ENCODE measurements around the gene C22orf15. TPM values are rescaled to one million over a fixed set of nuclear protein-coding genes. Genes with fewer than 3 reads are reported as not detected.

Gene C22orf15
- total and polyA plus RNA-seq, 2 donors: 1.3 to 3.3 TPM

Other genes with a start within 250 kb of the C22orf15 start
- gene IGLL1, start 182.7 kb upstream of the C22orf15 start, total RNA-seq: 78.6 TPM
- gene IGLL1, start 182.7 kb upstream of the C22orf15 start, polyA plus RNA-seq: 3.5 TPM
- gene DRICH1, start 130.7 kb upstream of the C22orf15 start, total RNA-seq: 0.24 TPM
- 1.4 TPM for gene DRICH1, start 130.7 kb upstream of the C22orf15 start, polyA plus RNA-seq
- 29.8 TPM for gene RGL4, start 72.0 kb upstream of the C22orf15 start, total RNA-seq
- 7.8 TPM for gene RGL4, start 72.0 kb upstream of the C22orf15 start, polyA plus RNA-seq
- 1.4 TPM for gene ZNF70, start 11.9 kb upstream of the C22orf15 start, total RNA-seq
- gene ZNF70, start 11.9 kb upstream of the C22orf15 start, polyA plus RNA-seq: 1.7 TPM
- gene VPREB3, start 8.6 kb upstream of the C22orf15 start, total RNA-seq: 1.3 TPM
- gene VPREB3, start 8.6 kb upstream of the C22orf15 start, polyA plus RNA-seq: 11.4 TPM
- 20.0 TPM for gene CHCHD10, start 5.0 kb downstream of the C22orf15 start, total RNA-seq
- 64.0 TPM for gene CHCHD10, start 5.0 kb downstream of the C22orf15 start, polyA plus RNA-seq
- gene MMP11, start 9.9 kb downstream of the C22orf15 start, total RNA-seq: 3.9 TPM
- 3.8 TPM for gene MMP11, start 9.9 kb downstream of the C22orf15 start, polyA plus RNA-seq
- gene SMARCB1, start 24.0 kb downstream of the C22orf15 start, total RNA-seq: 72.0 TPM
- 35.3 TPM for gene SMARCB1, start 24.0 kb downstream of the C22orf15 start, polyA plus RNA-seq
- gene DERL3, start 76.0 kb downstream of the C22orf15 start, total RNA-seq: 2.9 TPM
- 2.5 TPM for gene DERL3, start 76.0 kb downstream of the C22orf15 start, polyA plus RNA-seq
- 4.3 TPM for gene SLC2A11, start 94.9 kb downstream of the C22orf15 start, total RNA-seq
- gene SLC2A11, start 94.9 kb downstream of the C22orf15 start, polyA plus RNA-seq: 8.8 TPM
- 400 TPM for gene MIF, start 131.4 kb downstream of the C22orf15 start, total RNA-seq
- 363 TPM for gene MIF, start 131.4 kb downstream of the C22orf15 start, polyA plus RNA-seq
- 1.1 TPM for gene GSTT2B, start 198.2 kb downstream of the C22orf15 start, total RNA-seq
- gene GSTT2B, start 198.2 kb downstream of the C22orf15 start, polyA plus RNA-seq: 12.8 TPM
- gene DDTL, start 203.9 kb downstream of the C22orf15 start, total RNA-seq: 1.3 TPM
- 3.1 TPM for gene DDTL, start 203.9 kb downstream of the C22orf15 start, polyA plus RNA-seq
- gene DDT, start 211.5 kb downstream of the C22orf15 start, total RNA-seq: 95.7 TPM
- 111 TPM for gene DDT, start 211.5 kb downstream of the C22orf15 start, polyA plus RNA-seq
- not detected for gene GSTT2, start 217.1 kb downstream of the C22orf15 start, total RNA-seq
- gene GSTT2, start 217.1 kb downstream of the C22orf15 start, polyA plus RNA-seq: 3.3 TPM
- gene GSTT4, start 242.5 kb downstream of the C22orf15 start, total RNA-seq: not detected
- gene GSTT4, start 242.5 kb downstream of the C22orf15 start, polyA plus RNA-seq: not detected
- 34.3 TPM for gene CABIN1, start 248.3 kb downstream of the C22orf15 start, total RNA-seq
- gene CABIN1, start 248.3 kb downstream of the C22orf15 start, polyA plus RNA-seq: 59.7 TPM

Data from thymus (tissue), 2 donors.